NK-92 (cell line): ENCODE data around the gene UBE2QL1.

Source experiments
- DNase-seq: peaks from one replicate; lab custom pipeline; 2025; ENCODE audit not compliant: unreplicated experiment; lab: John Stamatoyannopoulos, UW

UBE2QL1 gene

DNA sequence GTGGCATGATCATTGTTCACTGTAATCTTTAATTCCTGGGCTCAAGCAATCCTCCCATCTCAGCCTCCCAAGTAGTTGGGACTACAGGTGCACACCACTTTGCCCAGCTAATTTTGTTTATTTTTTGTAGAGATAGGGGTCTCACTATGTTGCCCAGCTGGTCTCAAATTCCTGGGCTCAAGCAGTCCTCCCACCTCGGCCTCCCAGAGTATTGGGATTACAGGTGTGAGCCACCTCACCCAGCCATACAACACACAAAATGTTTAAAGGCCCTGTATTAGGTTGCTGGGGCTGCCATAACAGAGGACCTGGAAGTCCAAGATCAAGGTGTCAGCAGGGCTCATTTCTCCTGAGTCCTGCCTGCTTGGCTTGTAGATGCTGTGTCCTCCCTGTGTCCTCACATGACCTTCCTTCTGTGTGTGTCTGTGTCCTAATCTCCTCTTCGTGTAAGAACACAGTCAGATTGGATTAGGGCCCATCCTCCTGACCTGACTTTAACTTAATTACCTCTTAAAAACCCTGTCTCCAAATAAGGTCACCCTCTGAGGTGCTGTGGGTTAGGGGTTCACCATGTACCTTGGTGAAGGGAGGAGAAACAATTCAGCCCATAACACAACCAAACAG lies 5.4 kb downstream of the UBE2QL1 start:
- no peak for DNase-seq

GRCh38 chr5:6454628-6455053 lies 6.0 kb downstream of the UBE2QL1 start:
- no peak for DNase-seq

DNA sequence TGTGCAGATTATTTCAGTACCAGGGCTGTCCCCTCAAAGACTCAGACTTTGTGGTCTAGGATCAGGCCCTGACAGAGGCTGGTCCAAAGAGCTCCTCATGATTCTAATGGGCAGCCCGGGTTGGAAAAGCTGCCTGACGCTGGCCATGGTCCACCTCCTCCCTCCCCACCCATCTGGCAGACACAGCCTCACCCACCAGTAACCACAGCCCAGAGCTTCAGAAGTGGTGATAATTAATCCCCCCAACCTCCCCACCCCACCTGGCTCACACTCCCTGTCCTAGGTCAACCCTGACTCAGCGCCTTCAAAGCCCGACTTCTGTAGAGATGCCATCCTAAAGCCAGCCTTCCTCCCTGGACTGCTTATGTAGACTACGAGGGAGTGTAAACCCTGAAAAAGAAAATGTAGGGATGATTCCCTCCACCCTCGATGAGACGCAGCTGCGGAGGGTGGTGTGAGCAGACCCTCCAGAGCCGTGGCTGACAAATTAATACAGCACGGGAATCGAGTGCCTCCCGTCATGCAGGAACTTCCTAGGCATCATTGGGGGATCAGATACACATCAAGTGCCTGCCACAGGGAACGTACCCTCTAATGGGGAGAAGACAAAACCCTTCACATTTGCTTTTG lies 7.0 kb downstream of the UBE2QL1 start:
- no peak for DNase-seq

DNA sequence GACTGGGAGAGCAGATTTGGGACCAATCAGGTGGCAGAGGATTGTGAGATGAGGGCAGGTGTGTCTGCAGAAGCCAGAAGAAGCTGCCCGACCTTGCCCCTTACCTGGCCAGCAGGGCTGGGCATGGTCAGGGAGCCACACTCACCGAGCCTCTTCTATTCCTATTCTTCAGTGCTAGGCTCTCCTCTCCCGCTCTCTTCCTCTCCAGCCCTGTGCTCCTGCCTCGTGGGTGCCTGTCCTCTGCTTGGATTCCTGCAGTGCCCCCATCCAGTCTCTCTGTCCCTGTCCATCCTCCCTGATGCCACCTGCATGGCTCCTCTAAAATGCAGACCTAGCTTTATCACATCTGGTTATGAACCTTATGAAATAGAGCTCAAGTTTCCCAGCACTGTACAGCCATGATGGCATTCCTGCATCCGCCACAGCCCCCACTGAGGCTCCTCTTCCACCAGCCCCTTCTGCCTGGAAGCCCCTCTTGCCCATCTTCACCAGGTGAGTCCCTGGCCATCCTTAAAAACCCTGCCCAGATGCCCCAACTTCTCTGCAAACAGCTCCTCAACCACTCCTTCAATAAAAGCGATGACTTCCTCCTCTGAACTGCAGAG lies 8.2 kb downstream of the UBE2QL1 start:
- no peak for DNase-seq

DNA sequence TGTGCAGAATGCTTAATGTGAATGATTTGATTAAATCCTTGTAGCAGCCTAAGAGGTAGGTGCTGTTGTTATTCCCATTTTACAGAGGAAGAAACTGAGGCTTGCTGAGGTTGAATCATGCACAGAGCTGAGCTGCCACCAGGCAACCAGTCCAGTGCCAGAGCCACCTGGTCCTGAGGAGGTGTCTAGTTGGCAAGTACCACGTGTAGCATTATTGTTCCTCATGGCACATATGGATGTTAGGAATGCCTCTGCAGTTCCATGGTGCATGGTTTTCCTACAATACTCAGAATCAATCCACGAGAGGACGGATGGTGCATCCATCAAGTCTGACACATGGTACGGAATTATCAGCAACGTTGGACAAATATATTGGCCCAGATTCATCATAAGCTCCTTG lies 8.9 kb downstream of the UBE2QL1 start:
- DNase-seq = no peak

DNA sequence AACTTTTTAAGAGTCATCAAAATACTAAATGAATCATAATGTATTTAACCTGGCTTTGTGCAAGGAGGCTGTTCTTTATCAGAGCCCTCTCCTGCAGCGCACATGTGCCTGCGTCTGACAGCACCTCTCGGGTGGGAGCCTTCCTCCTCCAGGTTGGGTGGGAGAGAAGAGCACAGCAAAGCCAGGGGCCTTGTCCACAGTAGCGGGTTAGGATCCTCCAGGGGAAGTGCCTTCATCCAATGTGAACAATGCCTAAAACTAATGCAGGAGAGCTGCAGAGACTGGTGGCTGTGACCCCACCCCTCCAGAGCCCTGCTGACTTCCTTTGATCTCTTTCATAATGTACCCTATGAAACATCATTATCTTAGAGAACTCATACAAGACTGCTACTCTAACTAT lies 10.2 kb downstream of the UBE2QL1 start:
- DNase-seq = no peak

DNA sequence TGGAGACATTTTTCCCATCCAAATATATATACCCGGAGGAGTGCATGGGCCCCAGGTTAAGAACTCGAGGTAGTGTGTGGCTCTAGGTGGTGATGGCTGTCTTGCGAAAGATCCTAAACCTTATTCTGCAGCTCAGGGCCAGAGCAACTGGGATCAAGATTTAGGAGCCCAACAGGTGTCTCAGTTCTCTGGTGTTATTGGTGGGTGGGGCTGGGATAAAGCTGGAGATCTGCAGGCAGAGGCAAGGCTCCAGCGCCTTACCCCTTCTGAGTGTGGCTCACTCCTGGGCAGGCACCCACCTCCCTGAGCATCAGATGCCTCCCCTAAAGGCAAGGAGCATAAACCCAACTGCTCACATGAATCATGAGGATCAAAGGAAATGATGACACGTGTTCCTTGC lies 11.2 kb downstream of the UBE2QL1 start:
- DNase-seq = no peak

DNA sequence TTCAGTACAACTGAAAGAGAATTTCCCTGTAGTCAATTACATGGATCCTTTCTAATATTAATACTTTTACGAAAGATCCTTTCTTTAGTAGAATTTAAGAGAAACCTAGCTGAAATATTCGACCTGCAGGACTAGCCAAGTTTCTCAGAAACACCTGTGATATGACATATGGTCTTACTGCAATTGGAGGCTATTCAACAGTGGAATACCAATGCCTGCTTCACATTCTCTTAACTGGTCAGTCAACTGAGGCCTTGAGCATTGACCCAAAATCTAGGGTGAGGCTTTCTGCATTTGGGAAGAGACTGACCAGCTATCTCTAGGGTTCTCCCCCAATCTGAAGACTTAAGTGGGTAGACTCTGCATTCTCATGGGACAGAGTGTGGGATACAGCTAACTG lies 12.3 kb downstream of the UBE2QL1 start:
- no peak for DNase-seq

DNA sequence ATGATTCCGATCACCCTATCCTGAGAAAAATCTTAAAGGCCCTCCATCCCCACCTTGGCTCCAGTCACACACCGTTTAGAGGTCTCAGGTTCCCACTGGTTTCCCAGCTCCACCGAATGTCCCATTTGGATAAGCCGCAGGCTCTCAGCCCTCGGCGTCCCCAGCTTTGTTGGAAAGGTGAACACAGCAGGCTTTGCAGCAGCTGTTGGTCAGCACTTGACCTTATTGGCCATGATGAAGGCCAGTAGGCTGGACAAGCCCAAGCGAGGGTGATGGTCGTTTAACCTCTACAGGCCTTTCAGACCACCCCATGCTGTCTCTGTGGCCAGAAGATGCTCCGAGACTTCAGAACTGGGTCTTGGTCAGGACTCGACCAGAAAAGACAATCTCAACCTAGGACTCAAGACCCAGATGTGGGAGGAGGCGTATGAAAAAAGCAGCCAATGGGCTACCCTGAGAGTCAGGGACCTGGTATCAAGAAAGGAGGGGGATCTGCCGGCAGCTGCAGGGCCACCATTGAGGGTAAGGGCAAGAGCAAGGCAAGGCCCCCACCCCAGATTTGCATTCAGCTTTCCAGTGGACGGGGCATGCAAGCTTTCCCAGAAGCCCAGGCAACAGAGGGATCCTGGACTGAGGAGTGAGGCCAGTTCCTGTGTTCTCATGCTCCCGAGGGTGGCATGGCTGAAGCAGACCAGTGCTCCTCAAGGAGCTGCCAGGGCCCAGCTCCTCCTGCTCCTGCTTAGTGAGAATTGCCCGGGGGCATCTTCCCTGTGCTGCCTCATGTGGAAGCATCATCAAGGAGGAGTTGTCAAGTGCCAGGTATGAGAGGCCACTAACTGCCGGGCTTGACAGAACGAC lies 13.4 kb downstream of the UBE2QL1 start:
- DNase-seq = no peak

- no peak for DNase-seq
Measured at GRCh38 chr5:6462671-6463070, 14.0 kb downstream of the UBE2QL1 start.

- DNase-seq = no peak
Measured at GRCh38 chr5:6464441-6464840, 15.8 kb downstream of the UBE2QL1 start.

- no peak for DNase-seq
Measured at GRCh38 chr5:6465831-6466790, 17.5 kb downstream of the UBE2QL1 start.

GRCh38 chr5:6466975-6467567 lies 18.4 kb downstream of the UBE2QL1 start:
- no peak for DNase-seq

DNA sequence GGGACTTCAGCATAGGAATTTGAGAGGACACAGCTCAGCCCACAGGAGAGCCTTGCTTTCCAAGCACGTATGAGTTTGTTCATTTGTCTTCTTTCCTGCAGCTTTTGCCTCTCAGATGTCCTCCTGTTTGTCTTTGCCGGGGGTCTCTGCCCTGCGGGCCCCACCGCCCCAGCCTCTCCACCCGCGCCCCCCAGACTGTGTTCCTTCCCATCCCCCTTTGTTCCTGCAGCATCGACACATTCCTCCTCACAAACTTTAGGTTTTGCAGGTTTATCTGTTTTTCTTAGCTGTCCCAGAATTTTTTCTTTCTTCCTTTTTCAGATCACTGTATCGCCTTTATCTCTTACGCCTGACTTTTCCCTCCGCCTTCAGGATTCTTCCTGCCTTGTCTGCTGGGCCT lies 18.9 kb downstream of the UBE2QL1 start:
- no peak for DNase-seq

GRCh38 chr5:6468104-6468503 lies 19.4 kb downstream of the UBE2QL1 start:
- DNase-seq = no peak

DNA sequence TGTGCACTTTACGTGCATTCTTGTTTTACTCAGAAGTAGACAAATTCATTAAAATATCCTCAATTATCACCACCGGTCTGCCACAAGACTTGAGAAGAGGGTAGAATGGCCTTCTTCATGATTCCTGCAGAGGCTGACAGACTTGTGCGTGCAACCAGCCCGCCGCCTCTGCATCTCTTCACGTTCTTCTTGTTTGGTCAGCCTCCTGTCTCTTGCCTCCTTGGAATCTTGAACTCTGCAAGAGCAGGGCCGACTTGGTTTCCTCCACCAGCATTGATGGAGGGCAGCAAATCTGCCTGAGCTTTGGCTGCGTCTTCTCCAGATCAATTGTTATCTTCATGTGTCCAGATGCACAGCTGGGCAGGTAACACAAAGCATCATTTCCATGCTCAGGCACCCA lies 20.2 kb downstream of the UBE2QL1 start:
- DNase-seq = no peak

- no peak for DNase-seq
Measured at GRCh38 chr5:6469836-6470235, 21.2 kb downstream of the UBE2QL1 start.

DNA sequence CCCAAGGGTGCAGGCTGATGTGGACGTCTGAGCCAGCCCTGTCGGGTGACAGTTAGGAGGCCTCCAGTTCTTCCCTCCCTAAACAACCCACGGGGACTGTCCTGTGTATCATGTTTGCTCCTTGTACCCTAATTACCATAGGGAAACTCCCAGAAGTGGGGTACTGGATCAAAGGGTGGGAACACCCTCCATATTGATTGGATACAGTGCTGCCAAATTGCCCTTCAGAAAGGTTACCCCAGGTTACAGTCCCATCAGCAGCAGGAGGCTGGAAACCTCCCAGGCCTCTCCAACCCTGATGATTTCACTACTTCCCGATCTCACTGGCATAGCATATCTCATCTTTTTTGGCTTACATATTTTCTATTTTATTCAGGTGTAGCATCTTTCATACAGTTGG lies 22.0 kb downstream of the UBE2QL1 start:
- DNase-seq = no peak

DNA sequence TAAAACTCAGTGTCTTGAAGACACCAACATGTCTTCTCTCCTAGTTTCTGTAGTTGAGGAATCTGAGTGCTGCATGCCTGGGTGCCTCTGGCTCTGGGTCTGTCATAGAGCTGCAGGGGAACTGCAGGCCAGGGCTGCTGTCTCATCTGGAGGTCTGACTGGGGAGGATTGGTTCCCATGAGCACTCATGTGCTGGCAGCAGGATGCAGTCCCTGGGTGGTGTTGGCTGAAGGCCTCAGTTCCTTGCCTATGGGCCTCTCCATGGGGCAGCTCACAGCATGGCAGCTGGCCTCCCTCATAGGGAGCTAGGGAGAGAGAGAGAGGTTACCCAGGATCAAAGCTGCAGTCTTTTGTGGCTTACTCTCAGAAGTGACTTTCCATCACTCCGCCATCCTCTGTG lies 22.6 kb downstream of the UBE2QL1 start:
- DNase-seq = no peak

DNA sequence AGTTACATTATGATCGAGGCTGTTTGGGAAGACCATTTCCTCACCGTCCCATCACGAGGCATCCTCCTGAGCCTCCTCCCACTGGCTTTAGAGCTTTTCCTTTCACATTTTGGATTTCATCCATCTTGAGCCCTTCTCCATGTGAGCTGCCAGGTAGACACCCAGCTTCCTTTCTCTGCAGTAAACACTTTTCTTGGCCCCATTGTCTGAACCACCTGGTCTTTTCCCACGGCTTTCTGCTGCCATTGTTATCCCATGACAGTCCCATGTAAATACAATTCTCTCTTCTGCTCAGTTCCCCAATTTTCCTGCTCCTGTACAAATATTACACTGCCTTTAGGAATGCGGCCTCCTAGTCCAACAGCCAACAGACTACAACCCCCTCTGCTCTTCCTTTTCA lies 24.1 kb downstream of the UBE2QL1 start:
- no peak for DNase-seq
